ENCODE data around the gene IARS2.
"Not testable (repeated sequence)": the region's sequence is repeated elsewhere in the genome, so short reads cannot be mapped to it uniquely, and the experiment has no call there.

IARS2 gene

GRCh38 chr1:220089650-220090556, 4.0 kb upstream of the IARS2 start, which contains the start of gene BPNT1:
Gene BPNT1 (minus strand): TSS chr1:220089788. CDS start chr1:220079846, 9,942 bp downstream.
- TF ChIP-seq CTCF (IDR thresholded peaks at IDR 0.05; ENCODE audit: control insufficient read depth, extremely low read depth, insufficient read depth): no peak
- H3K4me3 ChIP-seq (ENCODE audit: low read depth, low read length): peak within 1 kb of the TSS; percentile 69
- DNase-seq (ENCODE audit: low read depth): peak; percentile 97

- DNase-seq (ENCODE audit: low read depth): no peak
- H3K4me3 ChIP-seq (ENCODE audit: low read depth, low read length): no peak overlapping the region
- TF ChIP-seq CTCF (IDR thresholded peaks at IDR 0.05; ENCODE audit: control insufficient read depth, extremely low read depth, insufficient read depth): no peak
Observed at GRCh38 chr1:220092694-220093093, 1.2 kb upstream of the IARS2 start.

- no peak for TF ChIP-seq CTCF (IDR thresholded peaks at IDR 0.05; ENCODE audit: control insufficient read depth, extremely low read depth, insufficient read depth)
- H3K4me3 ChIP-seq (ENCODE audit: low read depth, low read length): peak overlapping the region; percentile 86
- DNase-seq (ENCODE audit: low read depth): peak; percentile 76
Observed at GRCh38 chr1:220093361-220094015, 444 bp upstream of the IARS2 start.

GRCh38 chr1:220099826-220100225, 5.9 kb downstream of the IARS2 start:
- H3K4me3 ChIP-seq (ENCODE audit: low read depth, low read length): no peak overlapping the region
- no peak for DNase-seq (ENCODE audit: low read depth)
- no peak for TF ChIP-seq CTCF (IDR thresholded peaks at IDR 0.05; ENCODE audit: control insufficient read depth, extremely low read depth, insufficient read depth)

- DNase-seq (ENCODE audit: low read depth); H3K4me3 ChIP-seq (ENCODE audit: low read depth, low read length): not testable (repeated sequence)
Observed at GRCh38 chr1:220110473-220110872, 16.5 kb downstream of the IARS2 start.

GRCh38 chr1:220112600-220112999, 18.7 kb downstream of the IARS2 start:
- DNase-seq (ENCODE audit: low read depth); H3K4me3 ChIP-seq (ENCODE audit: low read depth, low read length): not testable (repeated sequence)

- peak; percentile 49 for TF ChIP-seq CTCF (IDR thresholded peaks at IDR 0.05; ENCODE audit: control insufficient read depth, extremely low read depth, insufficient read depth)
- peak; percentile 4 for DNase-seq (ENCODE audit: low read depth)
- H3K4me3 ChIP-seq (ENCODE audit: low read depth, low read length): no peak overlapping the region
Observed at GRCh38 chr1:220113136-220113695, 19.3 kb downstream of the IARS2 start.

Measured in LNCaP clone FGC (cell line).